GM21381 (cell line): ENCODE results near the gene TBC1D25.

ENCODE experiments used
- ATAC-seq: cut with Tn5 transposase; IDR thresholded peaks from one replicate; pipeline ENCODE4 v1.9.1; 2021; ENCODE audit warnings: mild to moderate bottlenecking, moderate library complexity; ENCODE audit not compliant: unreplicated experiment

TBC1D25 gene

GRCh38 chrX:48559636-48560035, 20.1 kb downstream of the TBC1D25 start:
- ATAC-seq, result no peak

GRCh38 chrX:48560056-48560455, 20.5 kb downstream of the TBC1D25 start:
- no peak for ATAC-seq

- no peak for ATAC-seq
Observed at GRCh38 chrX:48560681-48561080, 21.2 kb downstream of the TBC1D25 start.

- ATAC-seq, result no peak
Observed at GRCh38 chrX:48569958-48570357, 30.4 kb downstream of the TBC1D25 start.

GRCh38 chrX:48573690-48574269, 34.3 kb downstream of the TBC1D25 start:
- ATAC-seq, result no peak

- ATAC-seq, result peak; percentile 88
Observed at GRCh38 chrX:48574270-48575266, 35.1 kb downstream of the TBC1D25 start, which contains the start of gene RBM3. RBM3 (plus strand) TSS chrX:48574484; CDS start chrX:48575181, 697 bp downstream.

- no peak for ATAC-seq
Observed at GRCh38 chrX:48575642-48576041, 36.1 kb downstream of the TBC1D25 start.

GRCh38 chrX:48576108-48576507, 36.6 kb downstream of the TBC1D25 start:
- no peak for ATAC-seq

- no peak for ATAC-seq
Observed at GRCh38 chrX:48578661-48579128, 39.2 kb downstream of the TBC1D25 start.

- no peak for ATAC-seq
Observed at GRCh38 chrX:48579259-48579658, 39.7 kb downstream of the TBC1D25 start.

- ATAC-seq, result no peak
Observed at GRCh38 chrX:48580662-48581061, 41.1 kb downstream of the TBC1D25 start.

- no peak for ATAC-seq
Observed at GRCh38 chrX:48584698-48585097, 45.2 kb downstream of the TBC1D25 start.

GRCh38 chrX:48589482-48590162, 50.1 kb downstream of the TBC1D25 start:
- ATAC-seq, result no peak

- ATAC-seq, result no peak
Observed at GRCh38 chrX:48590203-48591103, 50.9 kb downstream of the TBC1D25 start.

- no peak for ATAC-seq
Observed at GRCh38 chrX:48591255-48591791, 51.8 kb downstream of the TBC1D25 start.

- ATAC-seq, result no peak
Observed at GRCh38 chrX:48592971-48593370, 53.5 kb downstream of the TBC1D25 start.

GRCh38 chrX:48595929-48596328, 56.4 kb downstream of the TBC1D25 start:
- ATAC-seq, result no peak

- peak; percentile 72 for ATAC-seq
Observed at GRCh38 chrX:48597353-48598264, 58.1 kb downstream of the TBC1D25 start, which contains the start of gene WDR13. WDR13 (plus strand) TSS chrX:48597492; CDS start chrX:48597997, 505 bp downstream.

GRCh38 chrX:48598614-48599013, 59.1 kb downstream of the TBC1D25 start:
- no peak for ATAC-seq
